ENCODE measurements around the gene SEMA6A. TPM values are rescaled to one million over a fixed set of nuclear protein-coding genes. Genes with fewer than 3 reads are reported as not detected.

The SEMA6A gene
- polyA plus RNA-seq, 1 donor (not counting 4 experiments of a cell fraction or from before 2014, with no cell fraction given) = 0.68 TPM

DNA sequence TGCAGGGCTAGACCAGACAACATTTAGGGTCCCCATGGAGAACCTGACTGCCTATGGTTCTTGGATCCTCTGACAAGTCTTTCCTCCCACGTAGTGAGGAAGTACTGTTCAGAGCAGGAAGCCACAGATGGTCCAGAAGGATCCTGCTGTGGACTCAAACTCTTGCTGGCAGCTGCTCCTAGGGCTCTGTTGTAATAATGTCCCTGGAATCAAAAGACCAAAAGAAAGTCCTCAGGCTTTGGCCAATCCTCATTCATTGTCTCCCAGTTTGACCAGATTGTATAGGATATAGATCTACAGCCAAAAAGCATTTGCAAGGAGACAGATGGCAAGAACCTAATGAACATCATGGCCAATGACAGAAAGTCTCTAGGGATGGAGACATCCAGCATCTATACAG, 53.9 kb downstream of the SEMA6A start:
- Histone ChIP-seq H3K4me3 (ENCODE audit: control insufficient read depth in 2 of 3, extremely low read depth in 1 of 3, insufficient read depth in 2 of 3, low read depth in 1 of 3, low read length in 3 of 3) (no peak overlapping the region), H3K4me2 (ENCODE audit: control insufficient read depth, extremely low read depth, insufficient read depth, low read depth, low read length) (peak overlapping the region; percentile 18), H3K27ac (ENCODE audit: control insufficient read depth, insufficient read depth, low read length) (no peak overlapping the region), H3K9me1 (ENCODE audit: control insufficient read depth, extremely low read depth, insufficient read depth, low read length) (no peaks in the 10 kb centered on the region), H3K9me3 (ENCODE audit: control insufficient read depth, low read depth, low read length) (no peaks in the 10 kb centered on the region), H3K79me2 (ENCODE audit: control insufficient read depth, insufficient read depth, low read length) (no peaks in the 10 kb centered on the region), H3K9ac (ENCODE audit: control insufficient read depth, extremely low read depth, insufficient read depth, low read length) (no peak overlapping the region), H3K27me3 (ENCODE audit: control insufficient read depth, extremely low read depth, insufficient read depth, low read length) (no peaks in the 10 kb centered on the region), H4K20me1 (ENCODE audit: control insufficient read depth, extremely low read depth, insufficient read depth, low read length) (no peaks in the 10 kb centered on the region), H2AFZ (ENCODE audit: control insufficient read depth, low read length) (no peak overlapping the region), H3K36me3 (ENCODE audit: control insufficient read depth in 2 of 2, extremely low read depth in 1 of 2, insufficient read depth in 2 of 2, low read length in 2 of 2) (no peaks in the 10 kb centered on the region), H3K4me1 (ENCODE audit: control insufficient read depth, extremely low read depth, insufficient read depth, low read length) (peaks cover 17% of the 10 kb centered on the region)
- dilution Hi-C loops (cut with MboI; ENCODE audit: extremely low pct_ligation_motif_present, low sequenced_read_pairs) = no loop called here
- DNase-seq (ENCODE audit: low read depth, low spot score) = no peak
- TF ChIP-seq, protein P1, sequence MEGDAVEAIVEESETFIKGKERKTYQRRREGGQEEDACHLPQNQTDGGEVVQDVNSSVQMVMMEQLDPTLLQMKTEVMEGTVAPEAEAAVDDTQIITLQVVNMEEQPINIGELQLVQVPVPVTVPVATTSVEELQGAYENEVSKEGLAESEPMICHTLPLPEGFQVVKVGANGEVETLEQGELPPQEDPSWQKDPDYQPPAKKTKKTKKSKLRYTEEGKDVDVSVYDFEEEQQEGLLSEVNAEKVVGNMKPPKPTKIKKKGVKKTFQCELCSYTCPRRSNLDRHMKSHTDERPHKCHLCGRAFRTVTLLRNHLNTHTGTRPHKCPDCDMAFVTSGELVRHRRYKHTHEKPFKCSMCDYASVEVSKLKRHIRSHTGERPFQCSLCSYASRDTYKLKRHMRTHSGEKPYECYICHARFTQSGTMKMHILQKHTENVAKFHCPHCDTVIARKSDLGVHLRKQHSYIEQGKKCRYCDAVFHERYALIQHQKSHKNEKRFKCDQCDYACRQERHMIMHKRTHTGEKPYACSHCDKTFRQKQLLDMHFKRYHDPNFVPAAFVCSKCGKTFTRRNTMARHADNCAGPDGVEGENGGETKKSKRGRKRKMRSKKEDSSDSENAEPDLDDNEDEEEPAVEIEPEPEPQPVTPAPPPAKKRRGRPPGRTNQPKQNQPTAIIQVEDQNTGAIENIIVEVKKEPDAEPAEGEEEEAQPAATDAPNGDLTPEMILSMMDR (optimal IDR thresholded peaks at IDR 0.05 in 1 of 3, IDR thresholded peaks at IDR 0.05 in 1 of 3, conservative IDR thresholded peaks at IDR 0.05 in 1 of 3; ENCODE audit: extremely low read depth in 1 of 3, insufficient read depth in 2 of 3, low read length in 3 of 3) = no peak
- no peak for TF ChIP-seq EZH2 (IDR thresholded peaks at IDR 0.05; ENCODE audit: low read length)
- FAIRE-seq = no peak

DNA sequence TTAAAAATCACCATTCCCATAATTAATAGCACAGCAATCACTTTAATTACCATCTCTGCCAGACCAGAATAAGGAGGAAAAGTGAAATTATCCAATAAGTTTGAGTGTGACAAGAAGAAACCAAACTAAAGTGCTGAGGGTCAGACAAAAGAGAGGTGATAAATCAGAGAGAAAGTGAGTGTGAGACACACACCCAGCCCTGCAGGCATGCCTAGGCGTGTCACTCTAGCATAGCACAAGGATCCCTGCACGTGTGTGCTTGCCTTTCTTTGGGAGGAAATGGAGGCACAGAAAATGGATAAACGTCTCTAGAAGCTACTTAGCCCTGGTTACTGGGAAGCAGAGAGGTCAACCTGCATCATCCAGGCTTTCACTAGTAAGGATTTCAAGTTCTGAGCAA, 56.2 kb downstream of the SEMA6A start:
- Histone ChIP-seq H3K9me1 (ENCODE audit: control insufficient read depth, extremely low read depth, insufficient read depth, low read length) (no peaks in the 10 kb centered on the region), H3K4me3 (ENCODE audit: control insufficient read depth in 2 of 3, extremely low read depth in 1 of 3, insufficient read depth in 2 of 3, low read depth in 1 of 3, low read length in 3 of 3) (no peak overlapping the region), H3K9ac (ENCODE audit: control insufficient read depth, extremely low read depth, insufficient read depth, low read length) (no peak overlapping the region), H2AFZ (ENCODE audit: control insufficient read depth, low read length) (peak overlapping the region; percentile 85), H3K9me3 (ENCODE audit: control insufficient read depth, low read depth, low read length) (no peaks in the 10 kb centered on the region), H3K79me2 (ENCODE audit: control insufficient read depth, insufficient read depth, low read length) (no peaks in the 10 kb centered on the region), H3K4me1 (ENCODE audit: control insufficient read depth, extremely low read depth, insufficient read depth, low read length) (peaks cover 17% of the 10 kb centered on the region), H3K27me3 (ENCODE audit: control insufficient read depth, extremely low read depth, insufficient read depth, low read length) (no peaks in the 10 kb centered on the region), H3K4me2 (ENCODE audit: control insufficient read depth, extremely low read depth, insufficient read depth, low read depth, low read length) (peak overlapping the region; percentile 64), H3K36me3 (ENCODE audit: control insufficient read depth in 2 of 2, extremely low read depth in 1 of 2, insufficient read depth in 2 of 2, low read length in 2 of 2) (no peaks in the 10 kb centered on the region), H3K27ac (ENCODE audit: control insufficient read depth, insufficient read depth, low read length) (no peak overlapping the region), H4K20me1 (ENCODE audit: control insufficient read depth, extremely low read depth, insufficient read depth, low read length) (no peaks in the 10 kb centered on the region)
- DNase-seq (ENCODE audit: low read depth, low spot score) (peak; percentile 35), FAIRE-seq (peak; percentile 95)
- dilution Hi-C loops (cut with MboI; ENCODE audit: extremely low pct_ligation_motif_present, low sequenced_read_pairs) = no loop called here
- TF ChIP-seq, protein P1 (optimal IDR thresholded peaks at IDR 0.05 in 1 of 3, IDR thresholded peaks at IDR 0.05 in 1 of 3, conservative IDR thresholded peaks at IDR 0.05 in 1 of 3; ENCODE audit: extremely low read depth in 1 of 3, insufficient read depth in 2 of 3, low read length in 3 of 3) = no peak
- TF ChIP-seq EZH2 (IDR thresholded peaks at IDR 0.05; ENCODE audit: low read length) = no peak
